ENCODE measurements around the gene LHPP.
"Not testable (repeated sequence)": the region's sequence is repeated elsewhere in the genome, so short reads cannot be mapped to it uniquely, and the experiment has no call there.

DNA sequence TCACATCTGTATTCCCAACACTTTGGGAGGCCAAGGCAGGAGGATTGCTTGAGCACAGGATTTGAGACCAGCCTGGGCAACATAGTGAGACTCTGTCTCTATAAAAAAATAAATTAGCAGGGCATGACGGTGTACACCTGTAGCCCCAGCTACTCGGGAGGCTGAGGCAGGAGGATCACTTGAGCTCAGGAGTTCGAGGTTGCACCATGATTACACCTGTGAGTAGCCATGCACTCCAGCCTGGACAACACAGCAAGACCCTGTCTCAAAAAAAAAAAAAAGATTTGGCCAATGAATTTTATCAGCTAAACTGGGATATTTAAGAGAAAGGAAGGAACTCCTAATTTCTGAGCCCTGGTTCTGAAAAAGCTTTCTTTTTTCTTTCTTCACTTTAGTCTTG lies 87.5 kb downstream of the LHPP start:
- TF ChIP-seq, protein P1, sequence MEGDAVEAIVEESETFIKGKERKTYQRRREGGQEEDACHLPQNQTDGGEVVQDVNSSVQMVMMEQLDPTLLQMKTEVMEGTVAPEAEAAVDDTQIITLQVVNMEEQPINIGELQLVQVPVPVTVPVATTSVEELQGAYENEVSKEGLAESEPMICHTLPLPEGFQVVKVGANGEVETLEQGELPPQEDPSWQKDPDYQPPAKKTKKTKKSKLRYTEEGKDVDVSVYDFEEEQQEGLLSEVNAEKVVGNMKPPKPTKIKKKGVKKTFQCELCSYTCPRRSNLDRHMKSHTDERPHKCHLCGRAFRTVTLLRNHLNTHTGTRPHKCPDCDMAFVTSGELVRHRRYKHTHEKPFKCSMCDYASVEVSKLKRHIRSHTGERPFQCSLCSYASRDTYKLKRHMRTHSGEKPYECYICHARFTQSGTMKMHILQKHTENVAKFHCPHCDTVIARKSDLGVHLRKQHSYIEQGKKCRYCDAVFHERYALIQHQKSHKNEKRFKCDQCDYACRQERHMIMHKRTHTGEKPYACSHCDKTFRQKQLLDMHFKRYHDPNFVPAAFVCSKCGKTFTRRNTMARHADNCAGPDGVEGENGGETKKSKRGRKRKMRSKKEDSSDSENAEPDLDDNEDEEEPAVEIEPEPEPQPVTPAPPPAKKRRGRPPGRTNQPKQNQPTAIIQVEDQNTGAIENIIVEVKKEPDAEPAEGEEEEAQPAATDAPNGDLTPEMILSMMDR (conservative IDR thresholded peaks at IDR 0.05; ENCODE audit: low read depth in 2 of 2), result not testable (repeated sequence)
- not testable (repeated sequence) for TF ChIP-seq POLR2AphosphoS5 (IDR thresholded peaks at IDR 0.05; ENCODE audit: low read depth); EZH2 (IDR thresholded peaks at IDR 0.05; ENCODE audit: low read depth, unreplicated experiment); EZH2phosphoT487 (IDR thresholded peaks at IDR 0.05; ENCODE audit: unreplicated experiment); STAT1 (IDR thresholded peaks at IDR 0.05; ENCODE audit: unreplicated experiment); CREB1 (CRISPR knock-in tag; IDR thresholded peaks at IDR 0.05; ENCODE audit: low read depth); NANOG (IDR thresholded peaks at IDR 0.05; ENCODE audit: borderline replicate concordance); ZNF331 (CRISPR knock-in tag; IDR thresholded peaks at IDR 0.05; ENCODE audit: low read depth)
- TF ChIP-seq, protein P2, sequence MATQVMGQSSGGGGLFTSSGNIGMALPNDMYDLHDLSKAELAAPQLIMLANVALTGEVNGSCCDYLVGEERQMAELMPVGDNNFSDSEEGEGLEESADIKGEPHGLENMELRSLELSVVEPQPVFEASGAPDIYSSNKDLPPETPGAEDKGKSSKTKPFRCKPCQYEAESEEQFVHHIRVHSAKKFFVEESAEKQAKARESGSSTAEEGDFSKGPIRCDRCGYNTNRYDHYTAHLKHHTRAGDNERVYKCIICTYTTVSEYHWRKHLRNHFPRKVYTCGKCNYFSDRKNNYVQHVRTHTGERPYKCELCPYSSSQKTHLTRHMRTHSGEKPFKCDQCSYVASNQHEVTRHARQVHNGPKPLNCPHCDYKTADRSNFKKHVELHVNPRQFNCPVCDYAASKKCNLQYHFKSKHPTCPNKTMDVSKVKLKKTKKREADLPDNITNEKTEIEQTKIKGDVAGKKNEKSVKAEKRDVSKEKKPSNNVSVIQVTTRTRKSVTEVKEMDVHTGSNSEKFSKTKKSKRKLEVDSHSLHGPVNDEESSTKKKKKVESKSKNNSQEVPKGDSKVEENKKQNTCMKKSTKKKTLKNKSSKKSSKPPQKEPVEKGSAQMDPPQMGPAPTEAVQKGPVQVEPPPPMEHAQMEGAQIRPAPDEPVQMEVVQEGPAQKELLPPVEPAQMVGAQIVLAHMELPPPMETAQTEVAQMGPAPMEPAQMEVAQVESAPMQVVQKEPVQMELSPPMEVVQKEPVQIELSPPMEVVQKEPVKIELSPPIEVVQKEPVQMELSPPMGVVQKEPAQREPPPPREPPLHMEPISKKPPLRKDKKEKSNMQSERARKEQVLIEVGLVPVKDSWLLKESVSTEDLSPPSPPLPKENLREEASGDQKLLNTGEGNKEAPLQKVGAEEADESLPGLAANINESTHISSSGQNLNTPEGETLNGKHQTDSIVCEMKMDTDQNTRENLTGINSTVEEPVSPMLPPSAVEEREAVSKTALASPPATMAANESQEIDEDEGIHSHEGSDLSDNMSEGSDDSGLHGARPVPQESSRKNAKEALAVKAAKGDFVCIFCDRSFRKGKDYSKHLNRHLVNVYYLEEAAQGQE (IDR thresholded peaks at IDR 0.05; ENCODE audit: unreplicated experiment), result not testable (repeated sequence)
- TF ChIP-seq, protein P3, sequence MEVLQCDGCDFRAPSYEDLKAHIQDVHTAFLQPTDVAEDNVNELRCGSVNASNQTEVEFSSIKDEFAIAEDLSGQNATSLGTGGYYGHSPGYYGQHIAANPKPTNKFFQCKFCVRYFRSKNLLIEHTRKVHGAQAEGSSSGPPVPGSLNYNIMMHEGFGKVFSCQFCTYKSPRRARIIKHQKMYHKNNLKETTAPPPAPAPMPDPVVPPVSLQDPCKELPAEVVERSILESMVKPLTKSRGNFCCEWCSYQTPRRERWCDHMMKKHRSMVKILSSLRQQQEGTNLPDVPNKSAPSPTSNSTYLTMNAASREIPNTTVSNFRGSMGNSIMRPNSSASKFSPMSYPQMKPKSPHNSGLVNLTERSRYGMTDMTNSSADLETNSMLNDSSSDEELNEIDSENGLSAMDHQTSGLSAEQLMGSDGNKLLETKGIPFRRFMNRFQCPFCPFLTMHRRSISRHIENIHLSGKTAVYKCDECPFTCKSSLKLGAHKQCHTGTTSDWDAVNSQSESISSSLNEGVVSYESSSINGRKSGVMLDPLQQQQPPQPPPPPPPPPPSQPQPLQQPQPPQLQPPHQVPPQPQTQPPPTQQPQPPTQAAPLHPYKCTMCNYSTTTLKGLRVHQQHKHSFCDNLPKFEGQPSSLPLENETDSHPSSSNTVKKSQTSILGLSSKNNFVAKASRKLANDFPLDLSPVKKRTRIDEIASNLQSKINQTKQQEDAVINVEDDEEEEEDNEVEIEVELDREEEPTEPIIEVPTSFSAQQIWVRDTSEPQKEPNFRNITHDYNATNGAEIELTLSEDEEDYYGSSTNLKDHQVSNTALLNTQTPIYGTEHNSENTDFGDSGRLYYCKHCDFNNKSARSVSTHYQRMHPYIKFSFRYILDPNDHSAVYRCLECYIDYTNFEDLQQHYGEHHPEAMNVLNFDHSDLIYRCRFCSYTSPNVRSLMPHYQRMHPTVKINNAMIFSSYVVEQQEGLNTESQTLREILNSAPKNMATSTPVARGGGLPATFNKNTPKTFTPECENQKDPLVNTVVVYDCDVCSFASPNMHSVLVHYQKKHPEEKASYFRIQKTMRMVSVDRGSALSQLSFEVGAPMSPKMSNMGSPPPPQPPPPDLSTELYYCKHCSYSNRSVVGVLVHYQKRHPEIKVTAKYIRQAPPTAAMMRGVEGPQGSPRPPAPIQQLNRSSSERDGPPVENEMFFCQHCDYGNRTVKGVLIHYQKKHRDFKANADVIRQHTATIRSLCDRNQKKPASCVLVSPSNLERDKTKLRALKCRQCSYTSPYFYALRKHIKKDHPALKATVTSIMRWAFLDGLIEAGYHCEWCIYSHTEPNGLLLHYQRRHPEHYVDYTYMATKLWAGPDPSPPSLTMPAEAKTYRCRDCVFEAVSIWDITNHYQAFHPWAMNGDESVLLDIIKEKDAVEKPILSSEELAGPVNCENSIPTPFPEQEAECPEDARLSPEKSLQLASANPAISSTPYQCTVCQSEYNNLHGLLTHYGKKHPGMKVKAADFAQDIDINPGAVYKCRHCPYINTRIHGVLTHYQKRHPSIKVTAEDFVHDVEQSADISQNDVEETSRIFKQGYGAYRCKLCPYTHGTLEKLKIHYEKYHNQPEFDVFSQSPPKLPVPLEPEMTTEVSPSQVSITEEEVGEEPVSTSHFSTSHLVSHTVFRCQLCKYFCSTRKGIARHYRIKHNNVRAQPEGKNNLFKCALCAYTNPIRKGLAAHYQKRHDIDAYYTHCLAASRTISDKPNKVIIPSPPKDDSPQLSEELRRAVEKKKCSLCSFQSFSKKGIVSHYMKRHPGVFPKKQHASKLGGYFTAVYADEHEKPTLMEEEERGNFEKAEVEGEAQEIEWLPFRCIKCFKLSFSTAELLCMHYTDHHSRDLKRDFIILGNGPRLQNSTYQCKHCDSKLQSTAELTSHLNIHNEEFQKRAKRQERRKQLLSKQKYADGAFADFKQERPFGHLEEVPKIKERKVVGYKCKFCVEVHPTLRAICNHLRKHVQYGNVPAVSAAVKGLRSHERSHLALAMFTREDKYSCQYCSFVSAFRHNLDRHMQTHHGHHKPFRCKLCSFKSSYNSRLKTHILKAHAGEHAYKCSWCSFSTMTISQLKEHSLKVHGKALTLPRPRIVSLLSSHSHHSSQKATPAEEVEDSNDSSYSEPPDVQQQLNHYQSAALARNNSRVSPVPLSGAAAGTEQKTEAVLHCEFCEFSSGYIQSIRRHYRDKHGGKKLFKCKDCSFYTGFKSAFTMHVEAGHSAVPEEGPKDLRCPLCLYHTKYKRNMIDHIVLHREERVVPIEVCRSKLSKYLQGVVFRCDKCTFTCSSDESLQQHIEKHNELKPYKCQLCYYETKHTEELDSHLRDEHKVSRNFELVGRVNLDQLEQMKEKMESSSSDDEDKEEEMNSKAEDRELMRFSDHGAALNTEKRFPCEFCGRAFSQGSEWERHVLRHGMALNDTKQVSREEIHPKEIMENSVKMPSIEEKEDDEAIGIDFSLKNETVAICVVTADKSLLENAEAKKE (CRISPR knock-in tag; IDR thresholded peaks at IDR 0.05), result not testable (repeated sequence)
- TF ChIP-seq, protein P4, sequence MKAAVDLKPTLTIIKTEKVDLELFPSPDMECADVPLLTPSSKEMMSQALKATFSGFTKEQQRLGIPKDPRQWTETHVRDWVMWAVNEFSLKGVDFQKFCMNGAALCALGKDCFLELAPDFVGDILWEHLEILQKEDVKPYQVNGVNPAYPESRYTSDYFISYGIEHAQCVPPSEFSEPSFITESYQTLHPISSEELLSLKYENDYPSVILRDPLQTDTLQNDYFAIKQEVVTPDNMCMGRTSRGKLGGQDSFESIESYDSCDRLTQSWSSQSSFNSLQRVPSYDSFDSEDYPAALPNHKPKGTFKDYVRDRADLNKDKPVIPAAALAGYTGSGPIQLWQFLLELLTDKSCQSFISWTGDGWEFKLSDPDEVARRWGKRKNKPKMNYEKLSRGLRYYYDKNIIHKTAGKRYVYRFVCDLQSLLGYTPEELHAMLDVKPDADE (IDR thresholded peaks at IDR 0.05), result not testable (repeated sequence)

All from GM23338 (cell line).